ENCODE results near the gene EEFSEC. TPM values are rescaled to one million over a fixed set of nuclear protein-coding genes. Genes with fewer than 3 reads are reported as not detected.
A peak's percentile ranks its signal among the peaks of the same experiment; 100 is the strongest.

The EEFSEC gene, protein sequence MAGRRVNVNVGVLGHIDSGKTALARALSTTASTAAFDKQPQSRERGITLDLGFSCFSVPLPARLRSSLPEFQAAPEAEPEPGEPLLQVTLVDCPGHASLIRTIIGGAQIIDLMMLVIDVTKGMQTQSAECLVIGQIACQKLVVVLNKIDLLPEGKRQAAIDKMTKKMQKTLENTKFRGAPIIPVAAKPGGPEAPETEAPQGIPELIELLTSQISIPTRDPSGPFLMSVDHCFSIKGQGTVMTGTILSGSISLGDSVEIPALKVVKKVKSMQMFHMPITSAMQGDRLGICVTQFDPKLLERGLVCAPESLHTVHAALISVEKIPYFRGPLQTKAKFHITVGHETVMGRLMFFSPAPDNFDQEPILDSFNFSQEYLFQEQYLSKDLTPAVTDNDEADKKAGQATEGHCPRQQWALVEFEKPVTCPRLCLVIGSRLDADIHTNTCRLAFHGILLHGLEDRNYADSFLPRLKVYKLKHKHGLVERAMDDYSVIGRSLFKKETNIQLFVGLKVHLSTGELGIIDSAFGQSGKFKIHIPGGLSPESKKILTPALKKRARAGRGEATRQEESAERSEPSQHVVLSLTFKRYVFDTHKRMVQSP
- total RNA-seq (2014; rRNA removed) (9.6 and 11.6 TPM in 2 replicates), Bru-seq, nascent RNA (percentile 59 among the genes with signal in this experiment), BruChase-seq, experiment 1, labeled RNA remaining after a 6-hour chase (percentile 46 among the genes with signal in this experiment), BruChase-seq, experiment 2, labeled RNA remaining after a 2-hour chase (percentile 57 among the genes with signal in this experiment)
- long read RNA-seq, transcript EEFSEC-201 (7 exons, 2,232 nt) = major isoform, 41 of 58 reads
- long read RNA-seq, partial matches to known transcripts = 6 of 58 reads
- long read RNA-seq, other reads (novel, unspliced or antisense) = 11 of 58 reads

DNA sequence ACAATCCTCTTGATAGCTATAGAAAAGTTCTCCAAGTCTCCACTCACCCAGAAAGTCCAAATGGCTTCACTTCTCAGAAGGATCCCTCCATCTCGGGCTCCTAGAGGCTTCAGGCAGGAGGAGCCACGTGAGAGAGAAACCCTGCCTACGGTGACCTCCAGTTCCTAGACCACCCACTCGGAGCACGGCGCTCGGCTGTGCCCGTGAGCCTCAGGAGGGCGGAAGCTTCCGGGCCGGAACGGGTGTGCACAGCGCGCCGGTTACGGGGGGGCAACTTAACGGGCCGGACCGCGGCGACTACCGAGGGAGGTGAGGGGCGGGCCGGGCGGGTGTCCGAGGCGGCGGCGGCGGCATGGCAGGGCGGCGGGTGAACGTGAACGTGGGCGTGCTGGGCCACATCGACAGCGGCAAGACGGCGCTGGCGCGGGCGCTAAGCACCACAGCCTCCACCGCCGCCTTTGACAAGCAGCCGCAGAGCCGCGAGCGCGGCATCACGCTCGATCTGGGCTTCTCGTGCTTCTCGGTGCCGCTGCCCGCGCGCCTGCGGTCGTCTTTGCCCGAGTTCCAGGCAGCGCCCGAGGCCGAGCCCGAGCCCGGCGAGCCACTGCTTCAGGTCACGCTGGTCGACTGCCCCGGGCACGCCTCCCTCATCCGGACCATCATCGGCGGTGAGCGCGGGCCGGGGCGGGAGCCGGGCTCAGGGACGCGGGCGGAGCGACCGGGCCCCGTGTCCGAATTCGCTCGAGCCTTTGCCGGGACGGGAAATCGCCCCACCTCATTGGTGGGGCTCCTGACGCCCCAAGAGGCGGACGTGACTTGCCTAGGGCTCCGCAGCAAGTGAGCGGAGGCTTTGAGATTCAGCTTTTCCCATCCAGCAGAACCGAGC lies at the start of gene EEFSEC:
Gene EEFSEC (plus strand): TSS at position 326 of the 886 bp plus-strand sequence. CDS start 27 bp downstream, at position 353.
- BruUV-seq (replicated peaks) = TSS peak; percentile 40
- intact Hi-C loops (cut with micrococcal nuclease) = loop anchor here (1.0 kb wide), 1 partner anchor 29 kb away; no protein-coding TSS in a partner anchor
- TF ChIP-seq, protein P1, sequence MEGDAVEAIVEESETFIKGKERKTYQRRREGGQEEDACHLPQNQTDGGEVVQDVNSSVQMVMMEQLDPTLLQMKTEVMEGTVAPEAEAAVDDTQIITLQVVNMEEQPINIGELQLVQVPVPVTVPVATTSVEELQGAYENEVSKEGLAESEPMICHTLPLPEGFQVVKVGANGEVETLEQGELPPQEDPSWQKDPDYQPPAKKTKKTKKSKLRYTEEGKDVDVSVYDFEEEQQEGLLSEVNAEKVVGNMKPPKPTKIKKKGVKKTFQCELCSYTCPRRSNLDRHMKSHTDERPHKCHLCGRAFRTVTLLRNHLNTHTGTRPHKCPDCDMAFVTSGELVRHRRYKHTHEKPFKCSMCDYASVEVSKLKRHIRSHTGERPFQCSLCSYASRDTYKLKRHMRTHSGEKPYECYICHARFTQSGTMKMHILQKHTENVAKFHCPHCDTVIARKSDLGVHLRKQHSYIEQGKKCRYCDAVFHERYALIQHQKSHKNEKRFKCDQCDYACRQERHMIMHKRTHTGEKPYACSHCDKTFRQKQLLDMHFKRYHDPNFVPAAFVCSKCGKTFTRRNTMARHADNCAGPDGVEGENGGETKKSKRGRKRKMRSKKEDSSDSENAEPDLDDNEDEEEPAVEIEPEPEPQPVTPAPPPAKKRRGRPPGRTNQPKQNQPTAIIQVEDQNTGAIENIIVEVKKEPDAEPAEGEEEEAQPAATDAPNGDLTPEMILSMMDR (conservative IDR thresholded peaks at IDR 0.05; ENCODE audit: low read depth, low read length) = no peak
- TF ChIP-seq EZH2 (IDR thresholded peaks at IDR 0.05; ENCODE audit: low read length, unreplicated experiment) = no peak
- TF ChIP-seq EZH2phosphoT487 (IDR thresholded peaks at IDR 0.05; ENCODE audit: borderline replicate concordance, low read length) = no peak

DNA sequence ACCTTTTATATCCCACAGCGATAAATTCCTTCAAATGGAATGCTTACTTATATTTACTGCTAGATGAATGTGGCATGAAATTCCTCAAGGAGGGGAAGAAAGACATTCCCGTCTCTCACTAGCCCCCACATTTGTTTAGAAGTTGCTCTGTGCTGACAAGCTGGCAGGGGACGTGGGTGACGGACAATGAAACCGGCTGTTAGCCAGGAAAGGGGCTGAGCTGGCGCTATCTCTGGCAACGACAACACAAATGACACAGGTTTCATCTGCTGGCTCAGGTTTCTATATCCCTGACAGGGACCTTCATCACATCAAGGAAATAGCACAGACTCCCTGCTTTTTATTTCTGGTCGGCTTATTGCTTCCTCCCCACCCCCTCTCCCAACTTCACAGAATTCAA lies 45.4 kb upstream of the EEFSEC start:
- DNase-seq = no peak
- TF ChIP-seq, protein P1 (conservative IDR thresholded peaks at IDR 0.05; ENCODE audit: low read depth, low read length) = no peak
- TF ChIP-seq EZH2phosphoT487 (IDR thresholded peaks at IDR 0.05; ENCODE audit: borderline replicate concordance, low read length) (no peak), EZH2 (IDR thresholded peaks at IDR 0.05; ENCODE audit: low read length, unreplicated experiment) (no peak)
- POLR2A ChIA-PET (ENCODE audit: unreplicated experiment) = no interaction called here
- Histone ChIP-seq H3K4me3 (ENCODE audit: low read length) (no peak overlapping the region), H3K27me3 (ENCODE audit: low read length) (no peaks in the 10 kb centered on the region), H4K20me1 (ENCODE audit: low read length) (peaks cover 2% of the 10 kb centered on the region; the same call in 1 of the 2 replicates), H3K36me3 (ENCODE audit: low read depth, low read length) (peaks cover 17% of the 10 kb centered on the region; the same call in 1 of the 2 replicates), H3K79me2 (ENCODE audit: low read length) (peaks cover 15% of the 10 kb centered on the region; the same call in 1 of the 2 replicates), H3F3A (ENCODE audit: low read length, unreplicated experiment) (peaks cover 3% of the 10 kb centered on the region), H3K27ac (ENCODE audit: low read length) (no peak overlapping the region), H3K9me2 (replicated peaks; ENCODE audit: low read length) (no peaks in the 10 kb centered on the region), H3K4me1 (ENCODE audit: insufficient read depth, low read length) (peaks cover 9% of the 10 kb centered on the region), H3K9me3 (ENCODE audit: low read length) (no peaks in the 10 kb centered on the region), H3K9ac (ENCODE audit: low read length) (no peak overlapping the region), H3K4me2 (ENCODE audit: low read length) (no peak overlapping the region), H2AFZ (ENCODE audit: low read length) (no peak overlapping the region)
- intact Hi-C loops (cut with micrococcal nuclease) = no loop called here
- CTCF ChIA-PET = no interaction called here
- no peak for ATAC-seq
- BruUV-seq (replicated peaks) = no TSS peak

More for the DNA sequence above, at the start of gene EEFSEC:
- H3F3A ChIP-seq (ENCODE audit: low read length, unreplicated experiment) = no peaks in the 10 kb centered on the region
- DNase-seq (peak; percentile 73), ATAC-seq (peak; percentile 93)
- H3K27ac ChIP-seq (ENCODE audit: low read length) = peak within 1 kb of the TSS; percentile 32; the same call in 1 of the 2 replicates
- H3K4me3 ChIP-seq (ENCODE audit: low read length) = peak within 1 kb of the TSS; percentile 75
- POLR2A ChIA-PET (ENCODE audit: unreplicated experiment) = interaction anchor here (0.6 to 1.0 kb wide), 5 partner anchors 30 to 385 kb away, joined by 3 to 14 read pairs (median 3); partner anchors contain the start of gene RUVBL1
- peak within 1 kb of the TSS; percentile 96 for H2AFZ ChIP-seq (ENCODE audit: low read length)
- peaks cover 26% of the 10 kb centered on the region for H3K79me2 ChIP-seq (ENCODE audit: low read length)
- H3K9ac ChIP-seq (ENCODE audit: low read length) = peak within 1 kb of the TSS; percentile 87
- H3K9me3 ChIP-seq (ENCODE audit: low read length) = no peaks in the 10 kb centered on the region
- no peaks in the 10 kb centered on the region for H3K4me1 ChIP-seq (ENCODE audit: insufficient read depth, low read length)
- H3K4me2 ChIP-seq (ENCODE audit: low read length) = peak within 1 kb of the TSS; percentile 94
- peaks cover 23% of the 10 kb centered on the region for H3K36me3 ChIP-seq (ENCODE audit: low read depth, low read length)
- H4K20me1 ChIP-seq (ENCODE audit: low read length) = no peaks in the 10 kb centered on the region
- H3K27me3 ChIP-seq (ENCODE audit: low read length) = no peaks in the 10 kb centered on the region
- H3K9me2 ChIP-seq (replicated peaks; ENCODE audit: low read length) = no peaks in the 10 kb centered on the region
- CTCF ChIA-PET = no interaction called here

All from PC-3 (cell line).